ENCODE measurements around the gene TENM3. TPM values are rescaled to one million over a fixed set of nuclear protein-coding genes. Genes with fewer than 3 reads are reported as not detected.

Gene TENM3
- total and polyA plus RNA-seq, 10 of the 15 experiments (the other 5 are each of a cell fraction or from before 2014, with no cell fraction given): 0.01 to 1.7 (median 0.08) TPM; not detected in 2

DNA sequence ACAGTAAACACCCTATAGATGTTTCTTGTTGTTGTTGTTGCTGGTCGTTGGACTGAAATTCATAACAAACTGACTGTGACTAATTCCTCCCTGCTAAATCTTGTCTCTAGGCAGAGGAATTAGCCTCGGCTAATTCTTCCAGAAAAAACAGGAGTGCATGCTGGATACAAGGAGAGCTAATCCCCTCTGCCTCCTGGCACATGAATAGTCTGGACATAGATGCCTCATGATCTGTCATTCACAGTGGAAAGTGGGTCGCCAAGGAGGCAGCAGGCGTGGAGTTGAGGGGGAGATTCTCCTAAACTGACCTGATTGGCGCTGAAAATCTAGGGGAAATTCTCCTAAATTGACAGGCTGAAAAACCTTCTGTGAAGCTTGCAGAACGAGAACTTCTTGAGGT is 453.9 kb downstream of the TENM3 start:
- ATAC-seq (no peak), FAIRE-seq (no peak), DNase-seq (ENCODE audit: low read depth, low spot score) (no peak)
- TF ChIP-seq YY1 (IDR thresholded peaks at IDR 0.05; ENCODE audit: low read depth, low read length): no peak
- no peak for TF ChIP-seq WRNIP1 (IDR thresholded peaks at IDR 0.05; ENCODE audit: borderline replicate concordance, low read depth, low read length)
- TF ChIP-seq CBFB (IDR thresholded peaks at IDR 0.05; ENCODE audit: low read depth): no peak
- no peak for TF ChIP-seq MEF2B (IDR thresholded peaks at IDR 0.05; ENCODE audit: partially characterized antibody, poor library complexity, severe bottlenecking)
- no peaks in the 10 kb centered on the region for H3K9me3 ChIP-seq (replicated peaks; ENCODE audit: control insufficient read depth, insufficient read depth, low read length)
- no peak overlapping the region for H2AFZ ChIP-seq (ENCODE audit: control insufficient read depth, low read depth, low read length)
- SMC1A ChIA-PET (ENCODE audit: uncharacterized antibody, unreplicated experiment): no interaction called here
- H3K27ac ChIP-seq (ENCODE audit: control insufficient read depth, insufficient read depth): no peak overlapping the region
- H3K36me3 ChIP-seq (ENCODE audit: control insufficient read depth in 2 of 2, insufficient read depth in 2 of 2, low read length in 1 of 2): no peaks in the 10 kb centered on the region
- BruUV-seq (replicated peaks): no TSS peak
- CTCF ChIA-PET: no interaction called here
- POLR2A ChIA-PET: no interaction called here
- H3K79me2 ChIP-seq (ENCODE audit: control insufficient read depth, insufficient read depth, low read length): no peaks in the 10 kb centered on the region
- no peak overlapping the region for H3K4me2 ChIP-seq (ENCODE audit: control insufficient read depth, insufficient read depth)
- H3K4me1 ChIP-seq (ENCODE audit: control insufficient read depth, insufficient read depth, low read length): no peaks in the 10 kb centered on the region
- H4K20me1 ChIP-seq (ENCODE audit: control insufficient read depth, insufficient read depth): no peaks in the 10 kb centered on the region
- intact Hi-C loops (cut with micrococcal nuclease; ENCODE audit: unreplicated experiment): no loop called here
- RAD21 ChIA-PET (ENCODE audit: unreplicated experiment): no interaction called here
- H3K4me3 ChIP-seq: no peak overlapping the region
- WGBS (ENCODE audit: insufficient coverage, insufficient replicate concordance, low lambda C conversion rate, missing lambda C conversion rate): 2% methylated on average over 6 of the region's 6 CpGs
- peaks cover 0 to 3% of the 10 kb centered on the region in 2 experiments; a peak in 2 of 4 replicates for H3K27me3 ChIP-seq (replicated peaks in 1 of 2; ENCODE audit: control insufficient read depth in 2 of 2, insufficient read depth in 2 of 2, low read length in 1 of 2)
- in situ Hi-C loops (cut with MboI): no loop called here
- no peak overlapping the region for H3K9ac ChIP-seq (ENCODE audit: control insufficient read depth, insufficient read depth, low read length)

DNA sequence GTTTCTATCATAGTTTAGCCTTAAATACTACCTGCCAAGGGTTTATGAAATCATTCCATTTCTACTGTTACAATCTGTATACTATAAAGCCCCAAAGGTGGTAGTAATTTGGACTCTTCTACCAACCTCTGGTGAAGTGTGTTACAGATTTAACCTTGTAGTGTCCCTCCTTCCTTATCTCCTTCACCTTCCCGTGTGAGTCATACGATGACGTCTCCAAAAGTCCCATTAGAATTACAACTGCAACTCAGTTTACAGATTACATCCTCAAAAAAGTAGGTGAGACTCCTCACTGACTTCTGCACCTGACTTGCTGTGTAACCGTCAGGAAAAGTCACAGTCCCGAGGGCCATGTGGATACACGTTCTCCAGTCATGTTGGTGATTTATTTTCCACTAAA is 455.0 kb downstream of the TENM3 start:
- H3K9ac ChIP-seq (ENCODE audit: control insufficient read depth, insufficient read depth, low read length): no peak overlapping the region
- RAD21 ChIA-PET (ENCODE audit: unreplicated experiment): no interaction called here
- no peaks in the 10 kb centered on the region for H3K36me3 ChIP-seq (ENCODE audit: control insufficient read depth in 2 of 2, insufficient read depth in 2 of 2, low read length in 1 of 2)
- H3K4me3 ChIP-seq: no peak overlapping the region
- BruUV-seq (replicated peaks): no TSS peak
- in situ Hi-C loops (cut with MboI) (no loop called here), intact Hi-C loops (cut with micrococcal nuclease; ENCODE audit: unreplicated experiment) (no loop called here)
- no peaks in the 10 kb centered on the region for H3K9me3 ChIP-seq (replicated peaks; ENCODE audit: control insufficient read depth, insufficient read depth, low read length)
- peaks cover 0 to 3% of the 10 kb centered on the region in 2 experiments; a peak in 2 of 4 replicates for H3K27me3 ChIP-seq (replicated peaks in 1 of 2; ENCODE audit: control insufficient read depth in 2 of 2, insufficient read depth in 2 of 2, low read length in 1 of 2)
- H4K20me1 ChIP-seq (ENCODE audit: control insufficient read depth, insufficient read depth): no peaks in the 10 kb centered on the region
- CTCF ChIA-PET: no interaction called here
- no peak for TF ChIP-seq LARP7 (IDR thresholded peaks at IDR 0.05)
- TF ChIP-seq EZH2 (IDR thresholded peaks at IDR 0.05; ENCODE audit: borderline replicate concordance, control insufficient read depth, low read depth, low read length): no peak
- no peak for TF ChIP-seq EP300 (IDR thresholded peaks at IDR 0.05; ENCODE audit: borderline replicate concordance in 1 of 2, control insufficient read depth in 1 of 2, low read depth in 2 of 2, low read length in 2 of 2)
- no peak for TF ChIP-seq BMI1 (IDR thresholded peaks at IDR 0.05; ENCODE audit: borderline replicate concordance)
- TF ChIP-seq IRF4 (IDR thresholded peaks at IDR 0.05; ENCODE audit: low read depth, low read length): no peak
- no peak for TF ChIP-seq ZNF384 (IDR thresholded peaks at IDR 0.05; ENCODE audit: borderline replicate concordance, low read depth, low read length)
- no peak for TF ChIP-seq SP1 (IDR thresholded peaks at IDR 0.05; ENCODE audit: low read depth, low read length)
- no peak for TF ChIP-seq ZNF274 (IDR thresholded peaks at IDR 0.05; ENCODE audit: insufficient read depth, insufficient read length)
- TF ChIP-seq ESRRA (IDR thresholded peaks at IDR 0.05; ENCODE audit: low read length): no peak
- no peak for TF ChIP-seq HDAC6 (IDR thresholded peaks at IDR 0.05; ENCODE audit: unreplicated experiment)
- no peak for TF ChIP-seq MYB (IDR thresholded peaks at IDR 0.05; ENCODE audit: borderline replicate concordance, low read depth, low read length)
- TF ChIP-seq, protein P1, sequence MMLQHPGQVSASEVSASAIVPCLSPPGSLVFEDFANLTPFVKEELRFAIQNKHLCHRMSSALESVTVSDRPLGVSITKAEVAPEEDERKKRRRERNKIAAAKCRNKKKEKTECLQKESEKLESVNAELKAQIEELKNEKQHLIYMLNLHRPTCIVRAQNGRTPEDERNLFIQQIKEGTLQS (IDR thresholded peaks at IDR 0.05; ENCODE audit: borderline replicate concordance, extremely low read depth, low read depth, low read length): no peak
- no peak for TF ChIP-seq RCOR1 (conservative IDR thresholded peaks at IDR 0.05; ENCODE audit: low read depth, low read length)
- no peak for TF ChIP-seq SIN3A (IDR thresholded peaks at IDR 0.05; ENCODE audit: low read depth, low read length)
- 48% methylated on average over 6 of the region's 6 CpGs for WGBS (ENCODE audit: insufficient coverage, insufficient replicate concordance, low lambda C conversion rate, missing lambda C conversion rate)
- H3K79me2 ChIP-seq (ENCODE audit: control insufficient read depth, insufficient read depth, low read length): no peaks in the 10 kb centered on the region
- H3K27ac ChIP-seq (ENCODE audit: control insufficient read depth, insufficient read depth): no peak overlapping the region
- no peak overlapping the region for H2AFZ ChIP-seq (ENCODE audit: control insufficient read depth, low read depth, low read length)
- H3K4me1 ChIP-seq (ENCODE audit: control insufficient read depth, insufficient read depth, low read length): no peaks in the 10 kb centered on the region
- no peak for FAIRE-seq
- H3K4me2 ChIP-seq (ENCODE audit: control insufficient read depth, insufficient read depth): no peak overlapping the region
- POLR2A ChIA-PET: no interaction called here
- DNase-seq (ENCODE audit: low read depth, low spot score): no peak
- no peak for ATAC-seq
- SMC1A ChIA-PET (ENCODE audit: uncharacterized antibody, unreplicated experiment): no interaction called here

All from GM12878 (cell line).